Psoas muscle (tissue), 8 donors: ENCODE measurements around the gene WDR44. TPM values are rescaled to one million over a fixed set of nuclear protein-coding genes. Genes with fewer than 3 reads are reported as not detected.

ENCODE experiments used
- ATAC-seq, 4 donors: fragments of 200-7000 bp; cut with Tn5 transposase; one replicate each; pipeline ENCODE4 v1.9.1; 2020; ENCODE audit warnings: moderate library complexity in 3 of 4, mild to moderate bottlenecking in 2 of 4
- DNase-seq, 2 donors: peaks; one replicate each; pipeline ENCODE4 v3.0.0-alpha.2; 2020
- H3K27ac ChIP-seq: fragments of 200-600 bp; one replicate; pipeline ENCODE4 v1.8.0; 2022
- H3K27me3 ChIP-seq, 3 donors: fragments of 200-600 bp in 1 of 3; one replicate each; pipeline versions ENCODE4 v1.6.1 to v1.8.0; 2013 to 2022; ENCODE audit warnings: low read length in 2 of 3, mild to moderate bottlenecking in 2 of 3, moderate library complexity in 1 of 3; ENCODE audit not compliant: insufficient read depth in 3 of 3
- H3K36me3 ChIP-seq, 2 donors: fragments of 200-600 bp in 1 of 2; one replicate each; pipeline versions ENCODE4 v1.6.1 to v1.8.0; 2013 to 2022; ENCODE audit warnings: low read depth in 1 of 2, mild to moderate bottlenecking in 1 of 2, moderate library complexity in 1 of 2; ENCODE audit not compliant: insufficient read depth in 1 of 2
- H3K4me1 ChIP-seq: fragments of 200-600 bp; one replicate; pipeline ENCODE4 v1.8.0; 2022
- H3K4me3 ChIP-seq: fragments of 200-600 bp; one replicate; pipeline ENCODE4 v1.8.0; 2022; ENCODE audit warnings: mild to moderate bottlenecking
- H3K9me3 ChIP-seq: fragments of 200-600 bp; one replicate; pipeline ENCODE4 v1.8.0; 2022
- CTCF ChIP-seq: fragments of 200-600 bp; IDR thresholded peaks from one replicate; pipeline ENCODE4 v1.8.0; 2022; ENCODE audit warnings: antibody characterized with exemption
- WGBS, 3 donors: extraction: QIAGEN DNeasy Blood & Tissue Kit; methylation state at CpG; one replicate each; pipeline versions ENCODE4 v1.1.6 to v1.1.7; 2013; 5-methylcytosine and 5-hydroxymethylcytosine counted together
- intact Hi-C, 2 donors: fragments of 100-400 bp; cut with DNase I; formaldehyde crosslinking; loops; one replicate each; pipeline versions ENCODE4 v1.11.0 to v1.14.2; 2022
- polyA plus RNA-seq, 3 donors: library from polyadenylated mRNA; stranded (reverse); fragments of 200-250 nt; gene quantifications; one replicate each; pipeline ENCODE4 v1.2.3, GENCODE V29; 2013
- total RNA-seq, 4 donors: library from RNA; stranded (reverse); fragmentation: NEBNext Ultra II Directional in 2 of 4; extraction: Animal tissue kit (Norgen Biotek cat#: 25700) in 2 of 4; gene quantifications; one replicate each; pipeline versions ENCODE4 v1.2.1 to v1.2.4, GENCODE V29; 2021 to 2023
- donor health status: healthy with polysubstance abuse.
- donor health status: DM: no; HTN: no; CAD: no; lungs with moderate emphysema.
- donor health status: Bipolar disorder and iron deficiency.
- donor health status: healthy.
- donor health status: DM: yes; HTN: yes; CAD: no.
- donor health status: DM: no; HTN: no; CAD: no.
- donor health status: DM: no; HTN: no; CAD: no.
- donor health status: DM: yes; HTN: yes; CAD: no.

WDR44 gene
- total and polyA plus RNA-seq, 7 donors, result 4.4 to 13.1 (median 9.6) TPM

DNA sequence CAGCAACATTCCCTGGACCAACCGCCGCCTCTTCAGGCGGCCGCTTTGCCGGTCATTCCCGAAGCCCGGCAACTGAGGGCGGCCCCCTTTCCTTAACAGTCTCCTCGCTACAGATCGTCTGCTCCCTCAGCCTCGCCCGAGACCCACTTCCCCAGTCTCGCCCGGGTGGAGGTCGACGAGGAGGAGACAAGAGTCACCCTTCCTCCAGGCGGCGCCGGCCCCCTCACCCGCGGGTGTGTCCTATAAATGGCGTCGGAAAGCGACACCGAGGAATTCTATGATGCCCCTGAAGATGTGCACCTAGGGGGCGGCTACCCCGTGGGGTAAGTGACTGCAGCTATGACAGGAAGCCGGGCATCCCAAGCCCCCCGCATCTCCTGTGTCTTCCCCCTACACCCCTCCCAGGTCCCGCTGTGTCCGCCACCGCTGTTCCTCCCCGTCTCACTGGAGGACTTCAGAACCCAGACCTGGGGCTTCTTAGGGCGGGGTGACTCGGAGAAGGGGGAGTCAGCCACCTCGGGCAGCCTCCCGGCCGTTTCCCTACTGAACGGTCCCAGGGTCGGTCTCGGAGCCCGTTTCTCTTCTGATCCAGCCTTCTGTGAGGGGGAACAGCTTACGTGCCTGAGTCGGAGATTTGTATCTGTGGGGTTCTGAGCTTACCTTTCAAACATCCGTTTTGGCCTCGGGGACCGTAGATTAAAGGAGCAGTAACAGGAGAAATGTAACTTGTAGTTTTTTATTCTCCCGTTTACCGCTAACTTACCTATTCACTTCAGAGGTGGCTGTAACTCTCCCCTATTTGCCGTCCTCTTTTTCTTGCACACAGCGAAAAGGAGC is 570 bp downstream of the WDR44 start:
- H3K4me1 ChIP-seq, result peaks cover 5% of the 10 kb centered on the region
- peak overlapping the region; percentile 88 for H3K27ac ChIP-seq
- no peaks in the 10 kb centered on the region for H3K36me3 ChIP-seq
- H3K9me3 ChIP-seq, result no peaks in the 10 kb centered on the region
- peak; percentile 52 to 67 for DNase-seq
- intact Hi-C loops, result loop anchor here in 1 of 2 donors (5.0 kb wide), 1 partner anchor 381 kb away; the partner anchor contains the start of gene IL13RA1
- no peaks in the 10 kb centered on the region for H3K27me3 ChIP-seq
- TF ChIP-seq CTCF, result no peak
- peak overlapping the region; percentile 74 for H3K4me3 ChIP-seq
- ATAC-seq, result peak; percentile 24 to 61 (median 40)
- WGBS, 3 donors, result 0 to 28% (median 0%) methylated on average over 22 to 51 of the region's 51 CpGs

GRCh38 chrX:118347131-118347530 is 1.2 kb downstream of the WDR44 start:
- H3K27ac ChIP-seq, result peak overlapping the region; percentile 88
- no peak for TF ChIP-seq CTCF
- no peaks in the 10 kb centered on the region for H3K36me3 ChIP-seq
- no peaks in the 10 kb centered on the region for H3K27me3 ChIP-seq
- no peak for ATAC-seq
- H3K9me3 ChIP-seq, result no peaks in the 10 kb centered on the region
- 0 to 25% (median 1%) methylated on average over 11 of the region's 11 CpGs for WGBS, 3 donors
- H3K4me1 ChIP-seq, result peaks cover 5% of the 10 kb centered on the region
- H3K4me3 ChIP-seq, result peak overlapping the region; percentile 74
- no peak for DNase-seq
- intact Hi-C loops, result loop anchor here in 1 of 2 donors (5.0 kb wide), 1 partner anchor 380 kb away; the partner anchor contains the start of gene IL13RA1

DNA sequence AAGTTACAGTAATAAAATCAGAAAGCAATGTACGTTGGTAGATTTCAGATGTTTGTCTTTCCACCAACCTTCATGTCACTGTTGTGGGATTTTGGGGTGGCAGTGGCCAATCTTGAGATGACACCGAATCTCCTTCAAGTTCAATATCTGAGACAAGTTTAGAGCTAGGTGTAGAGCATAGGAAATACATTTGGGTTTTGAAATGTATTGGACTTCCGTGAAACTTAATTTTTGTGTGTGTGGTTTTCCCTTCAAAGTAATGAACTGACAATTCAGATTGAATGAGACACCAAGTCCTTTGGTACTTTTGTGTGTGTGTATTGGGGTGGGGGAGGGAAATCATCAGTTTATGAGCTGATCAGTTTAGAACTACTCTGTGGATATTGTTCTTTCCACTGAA is 1.8 kb downstream of the WDR44 start:
- no peak for ATAC-seq
- Histone ChIP-seq H3K9me3 (no peaks in the 10 kb centered on the region), H3K4me1 (peaks cover 5% of the 10 kb centered on the region), H3K36me3 (no peaks in the 10 kb centered on the region), H3K4me3 (peak overlapping the region; percentile 74), H3K27ac (peak overlapping the region; percentile 88), H3K27me3 (no peaks in the 10 kb centered on the region)
- no peak for DNase-seq
- 11 to 25% (median 11%) methylated on average over 3 of the region's 3 CpGs for WGBS, 3 donors
- intact Hi-C loops, result loop anchor here in 1 of 2 donors (5.0 kb wide), 1 partner anchor 380 kb away; the partner anchor contains the start of gene IL13RA1
- no peak for TF ChIP-seq CTCF

DNA sequence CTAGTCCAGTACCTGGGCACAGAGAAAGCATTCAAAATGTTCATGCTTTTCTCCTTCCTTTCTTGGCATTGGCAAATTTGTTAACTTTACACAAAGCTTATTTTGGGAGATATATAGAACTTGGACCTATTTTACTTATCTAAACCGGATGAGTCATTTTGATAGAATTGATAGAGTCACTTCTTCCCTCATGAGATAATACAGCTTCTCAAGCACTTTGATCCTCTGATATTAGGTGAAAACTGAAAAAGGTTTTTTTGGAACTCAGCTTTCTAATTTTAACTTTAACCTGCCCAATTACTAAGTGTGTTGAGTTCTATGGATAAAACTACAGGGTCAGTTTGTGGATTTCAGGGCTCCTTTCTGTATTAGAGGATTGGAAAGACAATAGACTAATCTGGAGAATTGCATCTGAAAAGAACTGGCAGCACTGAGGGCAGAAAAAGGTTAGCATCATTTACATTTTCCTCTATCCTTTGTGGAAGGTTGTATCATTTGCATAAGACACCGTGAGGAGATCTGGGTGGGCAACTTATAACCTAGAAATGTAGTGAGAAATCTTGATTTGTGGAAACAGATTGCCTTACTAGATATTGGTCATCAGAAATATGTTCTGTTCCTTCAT is 2.4 kb downstream of the WDR44 start:
- H3K4me1 ChIP-seq, result peaks cover 5% of the 10 kb centered on the region
- no peak for ATAC-seq
- intact Hi-C loops, result loop anchor here in 1 of 2 donors (5.0 kb wide), 1 partner anchor 379 kb away; the partner anchor contains the start of gene IL13RA1
- WGBS, 3 donors, result 39 to 57% (median 40%) methylated on average over 2 of the region's 2 CpGs
- DNase-seq, result no peak
- H3K36me3 ChIP-seq, result no peaks in the 10 kb centered on the region
- H3K9me3 ChIP-seq, result no peaks in the 10 kb centered on the region
- no peak overlapping the region for H3K27ac ChIP-seq
- no peak for TF ChIP-seq CTCF
- H3K27me3 ChIP-seq, result no peaks in the 10 kb centered on the region
- H3K4me3 ChIP-seq, result peak overlapping the region; percentile 74
